Ishikawa (cell line): ENCODE measurements around the gene BASP1.

Source experiments
- CEBPB ChIP-seq: IDR thresholded peaks from 2 replicates; pipeline ENCODE4 v1.6.1; 2012
- CREB1 ChIP-seq: IDR thresholded peaks from 2 replicates; pipeline ENCODE4 v1.6.1; 2012; ENCODE audit warnings: low read depth
- EGR1 ChIP-seq: IDR thresholded peaks from 2 replicates; pipeline ENCODE4 v1.6.1; 2012
- EP300 ChIP-seq: IDR thresholded peaks from 2 replicates; pipeline ENCODE4 v1.6.1; 2012; ENCODE audit warnings: borderline replicate concordance
- FOXM1 ChIP-seq: IDR thresholded peaks from 2 replicates; pipeline ENCODE4 v1.6.1; 2012; ENCODE audit warnings: low read depth, borderline replicate concordance
- MAX ChIP-seq: IDR thresholded peaks from 2 replicates; pipeline ENCODE4 v1.6.1; 2012
- NFIC ChIP-seq: IDR thresholded peaks from 2 replicates; pipeline ENCODE4 v1.6.1; 2012
- RAD21 ChIP-seq: IDR thresholded peaks from 2 replicates; pipeline ENCODE4 v1.6.1; 2012; ENCODE audit warnings: low read depth
- REST ChIP-seq: IDR thresholded peaks from 2 replicates; pipeline ENCODE4 v1.6.1; 2012; ENCODE audit warnings: low read depth, mild to moderate bottlenecking
- TAF1 ChIP-seq: IDR thresholded peaks from 2 replicates; pipeline ENCODE4 v1.6.1; 2012; ENCODE audit warnings: low read depth, mild to moderate bottlenecking
- TCF12 ChIP-seq: IDR thresholded peaks from 2 replicates; pipeline ENCODE4 v1.6.1; 2012; ENCODE audit warnings: low read depth
- TEAD4 ChIP-seq: IDR thresholded peaks from 2 replicates; pipeline ENCODE4 v1.6.1; 2012
- USF1 ChIP-seq: IDR thresholded peaks from 2 replicates; pipeline ENCODE4 v1.6.1; 2012
- YY1 ChIP-seq: IDR thresholded peaks from 2 replicates; pipeline ENCODE4 v1.6.1; 2012; ENCODE audit warnings: low read depth
- ZBTB7A ChIP-seq: IDR thresholded peaks from 2 replicates; pipeline ENCODE4 v1.6.1; 2012; ENCODE audit warnings: low read depth

Gene BASP1

GRCh38 chr5:17305964-17306725 is 88.7 kb downstream of the BASP1 start:
- no peak for TF ChIP-seq EGR1
- no peak for TF ChIP-seq YY1
- TF ChIP-seq FOXM1 = no peak
- no peak for TF ChIP-seq CEBPB
- TF ChIP-seq USF1 = no peak
- TF ChIP-seq ZBTB7A = no peak
- no peak for TF ChIP-seq REST
- TF ChIP-seq CREB1 = no peak
- no peak for TF ChIP-seq TEAD4
- no peak for TF ChIP-seq TCF12
- TF ChIP-seq MAX = no peak
- TF ChIP-seq EP300 = no peak
- TF ChIP-seq RAD21 = no peak
- TF ChIP-seq NFIC = no peak
- no peak for TF ChIP-seq TAF1

GRCh38 chr5:17306726-17307091 is 89.3 kb downstream of the BASP1 start:
- TF ChIP-seq EP300 (no peak), TCF12 (no peak), CREB1 (no peak), RAD21 (no peak), EGR1 (no peak), TAF1 (no peak)

GRCh38 chr5:17308326-17309065 is 91.1 kb downstream of the BASP1 start:
- TF ChIP-seq EP300 = no peak
- TF ChIP-seq TCF12 = no peak
- no peak for TF ChIP-seq REST
- no peak for TF ChIP-seq EGR1
- no peak for TF ChIP-seq TEAD4
- TF ChIP-seq CREB1 = no peak
- no peak for TF ChIP-seq YY1
- no peak for TF ChIP-seq TAF1
- no peak for TF ChIP-seq NFIC
- no peak for TF ChIP-seq RAD21
- TF ChIP-seq FOXM1 = no peak
- no peak for TF ChIP-seq CEBPB
- no peak for TF ChIP-seq USF1
- no peak for TF ChIP-seq ZBTB7A
- TF ChIP-seq MAX = no peak

GRCh38 chr5:17309462-17309861 is 92.0 kb downstream of the BASP1 start:
- TF ChIP-seq MAX (no peak), RAD21 (no peak)

- TF ChIP-seq NFIC (no peak), EP300 (no peak), RAD21 (no peak), CREB1 (no peak), FOXM1 (no peak), TCF12 (no peak), REST (no peak)
These were observed 94.9 kb downstream of the BASP1 start for GRCh38 chr5:17312358-17312757.
